ENCODE data around the gene TBX2.

TBX2 gene

GRCh38 chr17:61368832-61369450 is 30.7 kb upstream of the TBX2 start:
- DNase-seq (ENCODE audit: low read depth in 2 of 2), result no peak

- no peak for DNase-seq (ENCODE audit: low read depth in 2 of 2)
Measured at GRCh38 chr17:61369751-61370150, 29.9 kb upstream of the TBX2 start.

- DNase-seq (ENCODE audit: low read depth in 2 of 2), result no peak
Measured at GRCh38 chr17:61371179-61371578, 28.5 kb upstream of the TBX2 start.

- no peak for DNase-seq (ENCODE audit: low read depth in 2 of 2)
Measured at GRCh38 chr17:61371606-61372005, 28.0 kb upstream of the TBX2 start.

- DNase-seq (ENCODE audit: low read depth in 2 of 2), result no peak
Measured at GRCh38 chr17:61372436-61372835, 27.2 kb upstream of the TBX2 start.

- DNase-seq (ENCODE audit: low read depth in 2 of 2), result no peak
Measured at GRCh38 chr17:61376931-61377838, 22.5 kb upstream of the TBX2 start.

GRCh38 chr17:61378658-61379456 is 20.8 kb upstream of the TBX2 start:
- DNase-seq (ENCODE audit: low read depth in 2 of 2), result no peak

GRCh38 chr17:61379457-61380216 is 20.0 kb upstream of the TBX2 start:
- DNase-seq (ENCODE audit: low read depth in 2 of 2), result no peak

- DNase-seq (ENCODE audit: low read depth in 2 of 2), result no peak
Measured at GRCh38 chr17:61380217-61380835, 19.3 kb upstream of the TBX2 start.

GRCh38 chr17:61380836-61381525 is 18.7 kb upstream of the TBX2 start:
- DNase-seq (ENCODE audit: low read depth in 2 of 2), result no peak

GRCh38 chr17:61381537-61381936 is 18.1 kb upstream of the TBX2 start:
- DNase-seq (ENCODE audit: low read depth in 2 of 2), result no peak

- DNase-seq (ENCODE audit: low read depth in 2 of 2), result no peak
Measured at GRCh38 chr17:61382796-61383688, 16.6 kb upstream of the TBX2 start.

- DNase-seq (ENCODE audit: low read depth in 2 of 2), result no peak
Measured at GRCh38 chr17:61383689-61384201, 15.9 kb upstream of the TBX2 start.

- DNase-seq (ENCODE audit: low read depth in 2 of 2), result no peak
Measured at GRCh38 chr17:61384354-61384691, 15.3 kb upstream of the TBX2 start.

- no peak for DNase-seq (ENCODE audit: low read depth in 2 of 2)
Measured at GRCh38 chr17:61384692-61385576, 14.7 kb upstream of the TBX2 start.

- DNase-seq (ENCODE audit: low read depth in 2 of 2), result no peak
Measured at GRCh38 chr17:61385577-61386236, 13.9 kb upstream of the TBX2 start.

- no peak for DNase-seq (ENCODE audit: low read depth in 2 of 2)
Measured at GRCh38 chr17:61386251-61386650, 13.4 kb upstream of the TBX2 start.

GRCh38 chr17:61387011-61387410 is 12.6 kb upstream of the TBX2 start:
- DNase-seq (ENCODE audit: low read depth in 2 of 2), result no peak

All from stimulated activated CD4-positive, alpha-beta T cell treated with anti-CD3 and anti-CD28 coated beads, Interleukin-12 subunit alpha, Interleukin-12 subunit beta, amount 100 ng/mL, for 24 hours (primary cell).